ENCODE measurements around the gene ITSN1. TPM values are rescaled to one million over a fixed set of nuclear protein-coding genes. Genes with fewer than 3 reads are reported as not detected.

ITSN1 gene
- polyA plus RNA-seq, 4 donors, result 40.7 to 44.6 (median 41.6) TPM

DNA sequence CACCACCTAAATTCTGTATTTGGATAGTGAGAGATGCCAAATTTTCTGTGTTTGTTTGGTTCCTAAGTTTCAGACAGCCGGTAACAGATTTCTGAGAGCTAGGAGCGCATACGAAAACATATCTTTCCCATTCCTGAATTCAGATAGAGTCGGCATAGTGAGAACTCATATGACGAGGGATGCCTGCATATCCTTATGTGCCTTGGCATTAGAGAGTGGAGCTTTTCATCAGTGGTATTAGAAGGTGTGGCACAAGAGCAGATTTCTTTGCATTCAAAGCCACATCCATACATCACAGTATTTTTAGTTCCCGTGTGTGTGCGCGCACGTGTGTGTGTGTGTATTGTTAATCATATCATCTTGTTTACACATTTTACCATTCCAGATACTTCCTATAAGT lies 187.5 kb downstream of the ITSN1 start:
- DNase-seq (ENCODE audit: low read depth in 4 of 4, low spot score in 3 of 4), result no peak

DNA sequence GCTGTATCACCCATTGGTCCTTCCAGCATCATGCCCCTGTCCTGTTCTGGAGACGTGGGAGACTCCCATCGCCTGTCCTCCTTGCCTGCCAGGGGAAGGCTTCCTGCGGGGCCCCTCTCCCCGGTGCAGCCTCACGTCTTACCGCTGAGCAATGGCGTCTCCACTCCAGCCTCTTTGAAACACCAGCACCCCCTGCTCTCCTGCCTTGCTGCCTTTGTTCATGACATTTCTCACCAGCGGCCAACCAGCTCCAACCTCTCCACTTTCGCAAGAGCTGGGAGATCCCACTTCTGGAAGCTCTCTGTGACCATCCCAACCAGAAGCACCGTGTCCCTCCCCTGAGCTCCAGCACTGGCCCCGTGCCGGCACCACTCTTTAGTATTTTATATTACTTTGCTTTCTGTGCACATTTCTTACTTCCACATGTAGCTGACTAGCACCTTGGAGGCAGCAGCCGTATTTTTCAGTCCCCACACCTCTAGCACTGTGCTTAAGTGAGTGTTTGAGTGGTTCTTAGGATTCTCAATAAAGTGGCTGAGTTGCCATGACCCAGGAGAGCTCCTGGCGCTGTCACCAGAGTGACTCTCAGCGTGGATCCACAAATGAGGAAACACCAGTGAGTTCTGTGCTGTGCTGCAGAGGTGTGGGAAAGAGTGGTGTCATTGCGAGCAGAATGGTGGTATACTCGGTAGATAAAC lies 189.8 kb downstream of the ITSN1 start:
- no peak for DNase-seq (ENCODE audit: low read depth in 4 of 4, low spot score in 3 of 4)

GRCh38 chr21:33834801-33835500 lies 192.7 kb downstream of the ITSN1 start:
- DNase-seq (ENCODE audit: low read depth in 4 of 4, low spot score in 3 of 4), result no peak

DNA sequence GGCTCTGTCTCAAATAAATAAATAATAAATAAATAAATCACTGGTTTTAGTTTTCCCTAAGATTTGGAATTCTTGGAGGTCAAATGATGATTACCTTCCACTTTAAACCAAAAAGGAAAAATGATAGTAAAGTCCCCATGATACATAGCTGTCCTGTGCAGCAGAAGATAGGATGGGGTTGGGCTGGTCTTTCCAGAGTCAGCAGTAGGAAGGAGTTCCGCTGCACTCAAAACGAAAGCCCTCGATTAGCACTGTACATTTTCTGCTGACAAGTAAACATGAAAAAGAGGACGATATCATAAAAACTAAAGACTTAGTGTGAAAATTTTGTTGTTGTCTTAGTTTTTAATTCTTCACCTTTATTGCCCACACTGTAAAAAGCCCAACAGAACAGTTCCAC lies 193.6 kb downstream of the ITSN1 start:
- no peak for DNase-seq (ENCODE audit: low read depth in 4 of 4, low spot score in 3 of 4)

DNA sequence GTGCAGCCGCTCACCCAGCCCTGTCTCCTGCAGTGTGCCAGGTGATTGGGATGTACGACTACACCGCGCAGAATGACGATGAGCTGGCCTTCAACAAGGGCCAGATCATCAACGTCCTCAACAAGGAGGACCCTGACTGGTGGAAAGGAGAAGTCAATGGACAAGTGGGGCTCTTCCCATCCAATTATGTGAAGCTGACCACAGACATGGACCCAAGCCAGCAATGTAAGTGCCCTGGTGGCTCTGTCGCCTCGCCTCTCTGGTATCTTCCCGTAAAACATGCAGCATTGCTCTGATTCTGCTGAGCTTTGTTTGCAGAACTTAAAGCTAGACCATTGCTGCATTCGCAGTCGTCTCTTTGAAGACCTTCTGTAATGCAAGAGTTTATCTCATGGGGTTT lies 194.1 kb downstream of the ITSN1 start:
- no peak for DNase-seq (ENCODE audit: low read depth in 4 of 4, low spot score in 3 of 4)

GRCh38 chr21:33839167-33839716 lies 196.9 kb downstream of the ITSN1 start:
- DNase-seq (ENCODE audit: low read depth in 4 of 4, low spot score in 3 of 4), result no peak

GRCh38 chr21:33839806-33840205 lies 197.5 kb downstream of the ITSN1 start:
- no peak for DNase-seq (ENCODE audit: low read depth in 4 of 4, low spot score in 3 of 4)

DNA sequence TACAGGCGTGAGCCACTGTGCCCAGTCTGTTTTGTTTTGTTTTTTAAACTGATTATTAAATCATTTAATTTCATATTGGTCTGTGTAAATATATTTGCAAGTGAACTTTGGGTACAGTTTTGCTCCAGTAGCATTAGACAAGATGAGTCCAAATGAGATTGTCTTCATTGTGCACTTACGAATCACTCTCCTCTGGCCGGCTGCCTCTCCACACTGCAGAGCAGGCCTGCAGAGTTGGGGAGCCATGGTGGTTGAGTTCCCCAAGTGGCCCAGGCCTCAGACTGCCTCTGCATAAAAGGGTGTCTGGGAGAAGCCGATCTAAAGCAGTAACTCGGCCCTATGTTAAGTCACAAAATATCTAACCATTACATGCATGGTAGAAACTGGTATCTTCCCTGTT lies 198.5 kb downstream of the ITSN1 start:
- no peak for DNase-seq (ENCODE audit: low read depth in 4 of 4, low spot score in 3 of 4)

GRCh38 chr21:33841561-33841960 lies 199.3 kb downstream of the ITSN1 start:
- DNase-seq (ENCODE audit: low read depth in 4 of 4, low spot score in 3 of 4), result no peak

DNA sequence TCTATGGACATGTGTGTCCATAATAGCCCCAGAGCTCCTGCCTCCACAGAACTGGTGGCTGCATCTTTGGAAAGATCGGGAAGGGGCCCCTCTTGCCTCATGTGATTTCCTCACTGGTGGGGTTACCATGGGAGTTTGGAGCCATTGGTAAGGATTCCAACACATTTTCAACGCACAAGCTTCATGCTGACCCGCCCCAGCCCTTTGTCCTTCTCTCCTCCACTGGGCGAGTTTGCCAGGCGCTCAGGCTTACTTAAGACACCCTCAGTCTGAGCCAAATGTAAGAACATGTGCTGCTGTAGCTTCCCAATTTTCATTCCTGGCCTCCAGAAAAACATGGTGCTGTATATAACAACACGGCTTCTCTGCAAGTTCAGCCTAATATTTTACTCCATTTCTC lies 200.9 kb downstream of the ITSN1 start:
- no peak for DNase-seq (ENCODE audit: low read depth in 4 of 4, low spot score in 3 of 4)

- peak; percentile 29 to 68 (median 46) for DNase-seq (ENCODE audit: low read depth in 4 of 4, low spot score in 3 of 4)
These were observed 202.0 kb downstream of the ITSN1 start for GRCh38 chr21:33844104-33844889.

DNA sequence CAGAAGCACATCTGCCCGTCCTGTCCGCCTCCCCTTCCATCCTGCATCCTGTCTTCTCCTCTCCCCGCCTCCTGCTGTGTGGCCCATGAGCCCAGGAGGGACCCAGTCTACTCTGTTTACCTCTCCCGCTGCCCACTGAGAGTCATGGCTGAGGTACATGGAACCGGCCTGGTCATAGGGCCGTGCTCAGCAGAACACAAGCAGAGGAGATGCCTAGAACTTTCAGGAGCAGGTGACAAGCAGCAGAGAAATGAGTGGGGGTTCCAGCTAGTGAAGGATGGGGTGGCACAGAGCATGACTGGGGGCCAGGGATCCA lies 202.5 kb downstream of the ITSN1 start:
- DNase-seq (ENCODE audit: low read depth in 4 of 4, low spot score in 3 of 4), result no peak

GRCh38 chr21:33846141-33846540 lies 203.8 kb downstream of the ITSN1 start:
- DNase-seq (ENCODE audit: low read depth in 4 of 4, low spot score in 3 of 4), result no peak

DNA sequence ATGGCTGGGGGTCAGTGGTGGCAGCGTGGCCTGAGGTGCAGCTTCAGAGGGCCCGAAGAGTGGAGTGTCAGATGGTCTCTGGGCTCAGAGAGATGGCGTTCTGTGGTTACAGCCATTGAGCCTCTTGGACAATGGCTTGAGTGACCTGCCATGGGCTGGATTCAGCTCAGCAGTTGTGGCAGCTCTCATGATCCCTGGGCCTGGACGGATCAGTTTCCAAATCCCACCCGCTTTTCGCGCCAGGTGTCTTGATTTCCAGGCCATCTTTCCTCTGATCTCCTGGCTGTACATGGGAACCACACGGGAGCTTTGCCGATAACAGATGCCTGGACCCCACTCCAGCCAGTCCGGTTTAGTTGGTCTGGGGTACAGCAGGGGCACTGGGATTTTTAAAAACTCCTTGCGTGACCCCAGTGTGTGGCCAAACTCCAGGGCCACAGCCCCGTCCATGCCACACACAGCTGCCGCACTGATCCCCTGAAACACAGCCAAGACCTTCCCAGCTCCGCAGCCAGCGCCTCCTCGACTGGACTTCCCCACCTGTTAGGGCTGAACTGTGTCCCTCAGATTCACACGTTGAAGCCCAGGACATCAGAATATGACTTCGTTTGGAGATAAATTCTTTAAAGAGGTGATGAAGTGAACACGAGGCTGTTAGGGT lies 205.4 kb downstream of the ITSN1 start:
- DNase-seq (ENCODE audit: low read depth in 4 of 4, low spot score in 3 of 4), result no peak

DNA sequence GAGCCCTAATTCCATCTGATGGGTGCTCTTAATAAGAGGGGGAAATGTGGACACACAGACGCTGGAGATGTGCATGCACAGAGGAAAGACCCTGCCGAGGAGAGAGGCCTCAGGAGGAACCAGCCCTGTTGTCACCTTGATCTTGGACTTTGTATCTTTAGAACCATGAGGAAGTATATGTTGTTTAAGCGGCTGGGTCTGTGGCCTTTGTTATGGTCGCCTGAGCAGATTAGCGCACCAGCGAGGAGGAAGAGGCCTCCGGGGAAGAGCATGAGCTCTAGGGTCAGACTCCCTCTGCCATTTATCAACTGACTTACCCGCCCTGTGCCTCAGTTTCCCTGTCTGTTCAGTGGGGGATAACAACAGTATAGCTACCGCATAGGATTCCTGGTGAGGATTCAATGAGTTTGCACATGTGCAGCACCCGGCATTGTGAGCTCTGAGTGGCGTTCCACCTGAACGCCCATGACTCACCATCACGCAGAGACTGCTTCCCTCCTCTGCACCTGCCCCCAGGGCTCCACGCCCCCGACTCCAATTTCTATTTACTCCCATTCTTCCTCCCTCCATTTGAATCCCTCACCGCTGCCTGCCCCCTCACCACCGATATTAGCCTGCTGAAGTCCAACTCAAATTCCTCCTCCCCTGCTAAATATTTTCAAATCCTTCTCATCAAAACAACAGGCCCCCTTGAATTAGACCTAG lies 206.1 kb downstream of the ITSN1 start:
- peak in 3 of 4 donors; percentile 28 to 54 (median 28) for DNase-seq (ENCODE audit: low read depth in 4 of 4, low spot score in 3 of 4)

GRCh38 chr21:33849834-33850233 lies 207.5 kb downstream of the ITSN1 start:
- no peak for DNase-seq (ENCODE audit: low read depth in 4 of 4, low spot score in 3 of 4)

GRCh38 chr21:33850401-33850800 lies 208.1 kb downstream of the ITSN1 start:
- no peak for DNase-seq (ENCODE audit: low read depth in 4 of 4, low spot score in 3 of 4)

DNA sequence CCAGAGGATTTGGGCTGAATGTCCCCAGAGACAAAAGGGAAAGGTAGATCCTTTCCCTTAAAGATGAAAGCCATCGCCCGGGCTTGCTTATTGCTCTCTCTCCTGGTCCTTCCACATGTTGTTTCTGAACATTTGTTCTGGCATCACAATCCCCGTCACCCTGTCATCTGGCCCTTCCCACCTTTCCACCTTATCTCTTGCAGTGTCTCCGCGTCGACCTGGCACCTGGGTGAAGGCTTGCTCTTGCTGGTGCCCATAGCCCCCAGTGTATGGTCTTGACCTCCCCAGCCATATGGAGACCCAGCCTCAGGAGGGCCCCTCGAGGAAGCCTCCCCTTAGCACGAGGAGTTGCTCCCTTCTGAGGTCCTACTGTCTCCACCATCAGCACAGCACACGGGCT lies 208.7 kb downstream of the ITSN1 start:
- DNase-seq (ENCODE audit: low read depth in 4 of 4, low spot score in 3 of 4), result no peak

- DNase-seq (ENCODE audit: low read depth in 4 of 4, low spot score in 3 of 4), result no peak
These were observed 210.2 kb downstream of the ITSN1 start for GRCh38 chr21:33852485-33852884.

- no peak for DNase-seq (ENCODE audit: low read depth in 4 of 4, low spot score in 3 of 4)
These were observed 212.3 kb downstream of the ITSN1 start for GRCh38 chr21:33854604-33855003.
